SK-N-SH treated with all-trans-retinoic acid at 6 μM for 48 hours (cell line): ENCODE data around the gene SPEN.

Experiments
- ATAC-seq: fragments of 200-7000 bp; cut with Tn5 transposase; 3 replicates; pipeline ENCODE4 v1.9.1; 2020; ENCODE audit warnings: mild to moderate bottlenecking, moderate library complexity
- BACH2 ChIP-seq: fragments of 250-450 bp; sonication (Bioruptor Pico); IDR thresholded peaks from 2 replicates; pipeline ENCODE4 v1.9.0; 2021; ENCODE audit warnings: mild to moderate bottlenecking, borderline replicate concordance
- CREB5 ChIP-seq: fragments of 250-450 bp; sonication (Bioruptor Pico); IDR thresholded peaks from 2 replicates; pipeline ENCODE4 v1.5.1; 2020; ENCODE audit warnings: low read depth, mild to moderate bottlenecking, moderate library complexity
- CSRNP3 ChIP-seq: fragments of 250-450 bp; sonication (Bioruptor Pico); IDR thresholded peaks from 2 replicates; pipeline ENCODE4 v1.5.1; 2021; ENCODE audit warnings: mild to moderate bottlenecking, moderate library complexity
- ESRRG ChIP-seq: fragments of 250-450 bp; sonication (Bioruptor Pico); IDR thresholded peaks from 2 replicates; pipeline ENCODE4 v1.6.1; 2021; ENCODE audit warnings: mild to moderate bottlenecking
- ISL1 ChIP-seq: fragments of 250-450 bp; sonication (Bioruptor Pico); IDR thresholded peaks from 2 replicates; pipeline ENCODE4 v2.1.2; 2022; ENCODE audit warnings: mild to moderate bottlenecking, moderate library complexity
- PPARA ChIP-seq: fragments of 250-450 bp; sonication (Bioruptor Pico); IDR thresholded peaks from 2 replicates; pipeline ENCODE4 v1.5.0; 2020; ENCODE audit warnings: mild to moderate bottlenecking, borderline replicate concordance
- TCF4 ChIP-seq: fragments of 250-450 bp; sonication (Bioruptor Pico); IDR thresholded peaks from 2 replicates; pipeline ENCODE4 v1.8.0; 2021; ENCODE audit warnings: mild to moderate bottlenecking, moderate library complexity, borderline replicate concordance
- ZC3H10 ChIP-seq: fragments of 250-450 bp; sonication (Bioruptor Pico); IDR thresholded peaks from 2 replicates; pipeline ENCODE4 v1.5.1; 2021; ENCODE audit warnings: mild to moderate bottlenecking, moderate library complexity
- ZFP30 ChIP-seq: fragments of 450-650 bp; formaldehyde crosslinking; IDR thresholded peaks from 2 replicates; pipeline ENCODE4 v1.5.0; 2022; ENCODE audit warnings: mild to moderate bottlenecking, moderate library complexity
- ZNF565 ChIP-seq: fragments of 450-650 bp; formaldehyde crosslinking; conservative IDR thresholded peaks from 2 replicates; pipeline ENCODE4 v1.5.0; 2020; ENCODE audit warnings: low read depth, mild to moderate bottlenecking, moderate library complexity
- ZNF8 ChIP-seq: fragments of 450-650 bp; formaldehyde crosslinking; IDR thresholded peaks from 2 replicates; pipeline ENCODE4 v1.5.0; 2020; ENCODE audit warnings: mild to moderate bottlenecking, moderate library complexity
- TF ChIP-seq, protein P1 (sequence below): fragments of 250-450 bp; sonication (Bioruptor Pico); IDR thresholded peaks from 2 replicates; pipeline ENCODE4 v1.8.0; 2021; ENCODE audit warnings: low read depth, mild to moderate bottlenecking, moderate library complexity, borderline replicate concordance
- TF ChIP-seq, protein P2 (sequence below): fragments of 250-450 bp; sonication (Bioruptor Pico); IDR thresholded peaks from 2 replicates; pipeline ENCODE4 v1.5.0; 2020; ENCODE audit warnings: mild to moderate bottlenecking, moderate library complexity

The SPEN gene, protein sequence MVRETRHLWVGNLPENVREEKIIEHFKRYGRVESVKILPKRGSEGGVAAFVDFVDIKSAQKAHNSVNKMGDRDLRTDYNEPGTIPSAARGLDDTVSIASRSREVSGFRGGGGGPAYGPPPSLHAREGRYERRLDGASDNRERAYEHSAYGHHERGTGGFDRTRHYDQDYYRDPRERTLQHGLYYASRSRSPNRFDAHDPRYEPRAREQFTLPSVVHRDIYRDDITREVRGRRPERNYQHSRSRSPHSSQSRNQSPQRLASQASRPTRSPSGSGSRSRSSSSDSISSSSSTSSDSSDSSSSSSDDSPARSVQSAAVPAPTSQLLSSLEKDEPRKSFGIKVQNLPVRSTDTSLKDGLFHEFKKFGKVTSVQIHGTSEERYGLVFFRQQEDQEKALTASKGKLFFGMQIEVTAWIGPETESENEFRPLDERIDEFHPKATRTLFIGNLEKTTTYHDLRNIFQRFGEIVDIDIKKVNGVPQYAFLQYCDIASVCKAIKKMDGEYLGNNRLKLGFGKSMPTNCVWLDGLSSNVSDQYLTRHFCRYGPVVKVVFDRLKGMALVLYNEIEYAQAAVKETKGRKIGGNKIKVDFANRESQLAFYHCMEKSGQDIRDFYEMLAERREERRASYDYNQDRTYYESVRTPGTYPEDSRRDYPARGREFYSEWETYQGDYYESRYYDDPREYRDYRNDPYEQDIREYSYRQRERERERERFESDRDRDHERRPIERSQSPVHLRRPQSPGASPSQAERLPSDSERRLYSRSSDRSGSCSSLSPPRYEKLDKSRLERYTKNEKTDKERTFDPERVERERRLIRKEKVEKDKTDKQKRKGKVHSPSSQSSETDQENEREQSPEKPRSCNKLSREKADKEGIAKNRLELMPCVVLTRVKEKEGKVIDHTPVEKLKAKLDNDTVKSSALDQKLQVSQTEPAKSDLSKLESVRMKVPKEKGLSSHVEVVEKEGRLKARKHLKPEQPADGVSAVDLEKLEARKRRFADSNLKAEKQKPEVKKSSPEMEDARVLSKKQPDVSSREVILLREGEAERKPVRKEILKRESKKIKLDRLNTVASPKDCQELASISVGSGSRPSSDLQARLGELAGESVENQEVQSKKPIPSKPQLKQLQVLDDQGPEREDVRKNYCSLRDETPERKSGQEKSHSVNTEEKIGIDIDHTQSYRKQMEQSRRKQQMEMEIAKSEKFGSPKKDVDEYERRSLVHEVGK (N-terminal part only)

DNA sequence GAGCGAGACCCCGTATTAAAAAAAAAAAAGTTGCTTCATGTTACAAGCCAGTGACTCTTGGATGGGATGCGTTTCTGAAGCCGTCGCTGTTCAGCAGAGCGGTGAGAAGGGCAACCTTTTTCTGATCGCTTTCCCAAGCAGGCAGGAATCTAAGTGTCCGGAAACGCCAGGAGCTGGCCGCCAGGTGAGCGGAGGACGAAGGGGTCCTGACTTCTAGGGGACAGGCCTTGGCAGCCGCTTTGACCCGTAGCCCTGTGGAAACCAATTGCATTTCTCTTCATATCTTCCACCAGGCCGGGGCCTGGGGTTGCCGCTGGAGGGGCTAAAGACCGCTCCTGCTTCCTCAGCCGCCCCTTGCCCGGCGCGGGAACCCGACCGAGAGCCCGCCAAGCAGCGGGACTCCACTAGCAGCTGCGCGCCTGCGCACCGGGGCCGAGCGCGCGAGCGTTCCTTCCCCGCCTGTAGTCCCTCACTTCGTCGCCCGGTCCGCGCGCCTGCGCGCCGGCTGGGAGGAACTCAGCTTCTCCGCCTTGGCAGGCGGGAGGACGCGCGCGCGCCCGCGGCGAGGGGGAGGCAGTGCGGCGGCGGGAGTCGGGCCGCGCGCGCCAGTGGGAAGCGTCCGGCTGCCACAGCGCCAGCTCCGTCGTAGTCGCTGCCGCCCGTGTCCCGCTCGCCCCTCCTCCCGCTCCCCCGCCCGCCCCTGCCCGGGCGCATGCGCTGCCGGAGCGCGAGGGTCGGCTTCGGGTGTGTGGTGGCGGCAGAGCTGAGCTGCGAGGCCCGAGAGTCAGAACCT lies at the start of gene SPEN:
Gene SPEN (plus strand): TSS at position 608 of the 793 bp plus-strand sequence. CDS start 361 bp downstream, outside the sequence.
- peak; percentile 80 for ATAC-seq
- no peak for TF ChIP-seq ESRRG
- no peak for TF ChIP-seq CSRNP3 (CRISPR knock-in tag)
- TF ChIP-seq BACH2 (CRISPR knock-in tag): no peak
- TF ChIP-seq ZNF8 (CRISPR knock-in tag): no peak
- TF ChIP-seq ISL1: no peak
- no peak for TF ChIP-seq PPARA (CRISPR knock-in tag)
- no peak for TF ChIP-seq ZNF565 (CRISPR knock-in tag)
- no peak for TF ChIP-seq TCF4 (CRISPR knock-in tag)
- TF ChIP-seq, protein P1, sequence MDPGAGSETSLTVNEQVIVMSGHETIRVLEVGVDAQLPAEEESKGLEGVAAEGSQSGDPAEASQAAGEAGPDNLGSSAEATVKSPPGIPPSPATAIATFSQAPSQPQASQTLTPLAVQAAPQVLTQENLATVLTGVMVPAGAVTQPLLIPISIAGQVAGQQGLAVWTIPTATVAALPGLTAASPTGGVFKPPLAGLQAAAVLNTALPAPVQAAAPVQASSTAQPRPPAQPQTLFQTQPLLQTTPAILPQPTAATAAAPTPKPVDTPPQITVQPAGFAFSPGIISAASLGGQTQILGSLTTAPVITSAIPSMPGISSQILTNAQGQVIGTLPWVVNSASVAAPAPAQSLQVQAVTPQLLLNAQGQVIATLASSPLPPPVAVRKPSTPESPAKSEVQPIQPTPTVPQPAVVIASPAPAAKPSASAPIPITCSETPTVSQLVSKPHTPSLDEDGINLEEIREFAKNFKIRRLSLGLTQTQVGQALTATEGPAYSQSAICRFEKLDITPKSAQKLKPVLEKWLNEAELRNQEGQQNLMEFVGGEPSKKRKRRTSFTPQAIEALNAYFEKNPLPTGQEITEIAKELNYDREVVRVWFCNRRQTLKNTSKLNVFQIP: no peak
- no peak for TF ChIP-seq ZC3H10 (CRISPR knock-in tag)
- TF ChIP-seq ZFP30: no peak

- TF ChIP-seq, protein P1: no peak
- peak; percentile 69 for ATAC-seq
Observed at GRCh38 chr1:15799004-15799867, 48.3 kb upstream of the SPEN start.

DNA sequence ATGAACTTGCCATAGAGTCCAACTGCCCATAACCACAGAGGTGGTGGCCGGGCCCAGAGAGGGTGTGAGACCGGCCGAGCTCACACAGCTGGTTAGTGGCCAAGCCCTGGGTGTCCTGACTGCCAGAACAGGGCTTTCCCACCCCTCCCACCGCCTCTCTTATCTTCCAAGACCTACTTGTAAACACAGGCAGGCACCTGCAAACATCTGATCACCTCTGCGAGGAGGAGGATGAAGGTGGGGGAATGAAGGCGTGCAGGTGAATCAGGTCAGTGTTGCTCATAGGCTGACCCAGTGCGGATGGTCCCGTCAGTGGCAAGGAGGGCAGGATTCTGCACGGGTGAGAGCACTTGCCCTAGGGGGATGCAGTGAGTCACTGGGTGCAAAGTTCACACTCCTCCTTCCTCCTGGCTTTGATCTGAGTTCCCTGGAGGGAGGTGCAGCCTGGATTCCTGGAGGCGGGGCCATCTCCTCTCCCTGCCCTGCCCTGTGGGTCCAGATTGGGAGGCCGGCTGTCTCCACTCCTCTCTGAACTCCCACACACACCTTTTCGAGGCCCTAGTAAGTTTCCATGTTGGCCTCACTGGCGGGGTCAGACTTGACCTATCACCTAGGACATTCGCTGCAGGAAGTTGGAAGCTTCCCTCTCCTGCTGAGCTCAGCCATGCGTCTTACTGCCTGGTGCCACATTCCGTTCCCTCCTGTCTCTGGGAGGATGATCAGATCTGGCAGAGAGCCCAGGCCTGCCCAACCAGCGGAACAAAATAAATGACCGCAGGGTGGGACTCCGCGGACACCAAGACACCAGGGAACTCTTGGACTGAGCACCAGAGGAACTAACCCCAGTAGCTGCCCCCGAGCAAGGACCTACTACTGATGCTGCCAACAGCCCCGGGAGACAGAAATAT lies 47.3 kb upstream of the SPEN start:
- ATAC-seq: peak; percentile 52
- no peak for TF ChIP-seq CSRNP3 (CRISPR knock-in tag)
- no peak; the same call in 1 of the 2 replicates for TF ChIP-seq CREB5 (CRISPR knock-in tag)
- TF ChIP-seq, protein P2, sequence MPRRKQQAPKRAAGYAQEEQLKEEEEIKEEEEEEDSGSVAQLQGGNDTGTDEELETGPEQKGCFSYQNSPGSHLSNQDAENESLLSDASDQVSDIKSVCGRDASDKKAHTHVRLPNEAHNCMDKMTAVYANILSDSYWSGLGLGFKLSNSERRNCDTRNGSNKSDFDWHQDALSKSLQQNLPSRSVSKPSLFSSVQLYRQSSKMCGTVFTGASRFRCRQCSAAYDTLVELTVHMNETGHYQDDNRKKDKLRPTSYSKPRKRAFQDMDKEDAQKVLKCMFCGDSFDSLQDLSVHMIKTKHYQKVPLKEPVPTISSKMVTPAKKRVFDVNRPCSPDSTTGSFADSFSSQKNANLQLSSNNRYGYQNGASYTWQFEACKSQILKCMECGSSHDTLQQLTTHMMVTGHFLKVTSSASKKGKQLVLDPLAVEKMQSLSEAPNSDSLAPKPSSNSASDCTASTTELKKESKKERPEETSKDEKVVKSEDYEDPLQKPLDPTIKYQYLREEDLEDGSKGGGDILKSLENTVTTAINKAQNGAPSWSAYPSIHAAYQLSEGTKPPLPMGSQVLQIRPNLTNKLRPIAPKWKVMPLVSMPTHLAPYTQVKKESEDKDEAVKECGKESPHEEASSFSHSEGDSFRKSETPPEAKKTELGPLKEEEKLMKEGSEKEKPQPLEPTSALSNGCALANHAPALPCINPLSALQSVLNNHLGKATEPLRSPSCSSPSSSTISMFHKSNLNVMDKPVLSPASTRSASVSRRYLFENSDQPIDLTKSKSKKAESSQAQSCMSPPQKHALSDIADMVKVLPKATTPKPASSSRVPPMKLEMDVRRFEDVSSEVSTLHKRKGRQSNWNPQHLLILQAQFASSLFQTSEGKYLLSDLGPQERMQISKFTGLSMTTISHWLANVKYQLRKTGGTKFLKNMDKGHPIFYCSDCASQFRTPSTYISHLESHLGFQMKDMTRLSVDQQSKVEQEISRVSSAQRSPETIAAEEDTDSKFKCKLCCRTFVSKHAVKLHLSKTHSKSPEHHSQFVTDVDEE (CRISPR knock-in tag): peak; percentile 45; the same call in 1 of the 2 replicates
- 0 out of 2 replicates have a peak, but pooled peaks have one; percentile 18 for TF ChIP-seq TCF4 (CRISPR knock-in tag)
